ENCODE data around the gene DAW1. TPM values are rescaled to one million over a fixed set of nuclear protein-coding genes. Genes with fewer than 3 reads are reported as not detected.

DAW1 gene
- total RNA-seq, 4 donors from 2014 or later, result not detected

GRCh38 chr2:227903381-227903780 is 31.9 kb downstream of the DAW1 start:
- Histone ChIP-seq H3K36me3 (no peaks in the 10 kb centered on the region), H3K4me3 (replicated peaks in 1 of 3) (no peak overlapping the region), H3K4me1 (no peaks in the 10 kb centered on the region), H3K9me3 (no peaks in the 10 kb centered on the region), H3K27me3 (no peaks in the 10 kb centered on the region), H3K27ac (no peak overlapping the region)
- no peak for TF ChIP-seq POLR2A (IDR thresholded peaks at IDR 0.05)
- no peak for TF ChIP-seq CTCF (IDR thresholded peaks at IDR 0.05)
- no peak for DNase-seq
- intact Hi-C loops (cut with DNase I), result no loop called here
- 59 to 61% methylated on average over 2 of the region's 2 CpGs for WGBS, 2 donors

DNA sequence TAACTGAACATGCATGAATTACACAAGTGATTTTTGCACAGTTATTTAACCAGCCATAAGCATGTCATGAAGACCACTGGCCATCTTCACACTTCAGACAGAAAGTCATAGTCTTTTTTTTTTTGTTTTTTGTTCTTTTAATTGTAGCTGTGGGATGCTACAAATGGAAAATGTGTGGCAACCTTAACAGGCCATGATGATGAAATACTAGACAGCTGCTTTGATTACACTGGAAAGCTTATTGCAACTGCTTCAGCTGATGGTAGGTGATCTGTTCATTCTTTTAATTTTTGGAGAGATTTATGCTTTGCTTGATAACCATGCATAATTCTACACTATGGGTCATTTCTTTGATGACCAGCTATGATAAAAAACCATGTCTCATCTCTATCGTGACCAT is 35.6 kb downstream of the DAW1 start:
- no peaks in the 10 kb centered on the region for H3K4me1 ChIP-seq
- H3K36me3 ChIP-seq, result no peaks in the 10 kb centered on the region
- intact Hi-C loops (cut with DNase I), result no loop called here
- 79 to 85% methylated on average over 1 of the region's 1 CpG for WGBS, 2 donors
- no peak overlapping the region for H3K27ac ChIP-seq
- no peaks in the 10 kb centered on the region for H3K9me3 ChIP-seq
- no peaks in the 10 kb centered on the region for H3K27me3 ChIP-seq
- TF ChIP-seq CTCF (IDR thresholded peaks at IDR 0.05), result no peak
- no peak for TF ChIP-seq POLR2A (IDR thresholded peaks at IDR 0.05)
- H3K4me3 ChIP-seq (replicated peaks in 1 of 3), result no peak overlapping the region
- DNase-seq, result no peak

DNA sequence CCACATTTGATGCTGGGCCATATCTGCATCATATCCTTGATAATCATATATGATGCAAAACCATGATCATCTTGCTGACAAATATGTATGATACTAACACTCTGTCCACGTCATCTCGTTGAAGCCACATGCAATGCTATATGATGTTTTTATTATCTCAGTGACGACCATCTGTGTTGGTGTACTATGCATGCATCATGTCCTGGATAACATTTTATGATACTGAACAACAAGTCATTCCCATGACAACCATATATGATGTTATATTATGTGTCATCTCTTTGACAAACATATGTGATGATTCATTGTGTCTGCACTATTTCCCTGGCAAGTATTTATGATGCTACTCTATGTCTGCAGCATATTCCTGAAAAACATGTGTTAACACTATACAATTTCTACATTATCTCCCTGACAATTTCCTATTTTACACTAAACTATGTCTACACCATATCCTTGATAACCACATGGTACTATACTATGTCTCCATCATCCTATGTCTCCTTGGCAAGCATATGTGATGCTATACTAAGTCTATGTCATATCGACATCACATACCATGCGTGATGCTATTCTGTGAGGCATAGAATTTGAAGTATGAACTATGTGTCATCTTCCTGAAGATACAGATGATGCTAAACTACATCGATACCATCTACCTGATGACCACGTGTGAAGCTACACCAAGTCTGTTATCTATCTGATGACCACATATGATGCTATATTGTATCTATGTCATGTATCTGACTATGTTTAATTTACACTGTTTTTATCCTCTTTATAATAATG is 37.0 kb downstream of the DAW1 start:
- Histone ChIP-seq H3K27ac (no peak overlapping the region), H3K27me3 (no peaks in the 10 kb centered on the region), H3K4me1 (no peaks in the 10 kb centered on the region), H3K36me3 (no peaks in the 10 kb centered on the region), H3K4me3 (replicated peaks in 1 of 3) (no peak overlapping the region), H3K9me3 (no peaks in the 10 kb centered on the region)
- intact Hi-C loops (cut with DNase I), result no loop called here
- TF ChIP-seq CTCF (IDR thresholded peaks at IDR 0.05) (no peak), POLR2A (IDR thresholded peaks at IDR 0.05) (no peak)
- WGBS, 2 donors, result 78% methylated on average over 7 of the region's 7 CpGs
- DNase-seq, result no peak

GRCh38 chr2:227914362-227914761 is 42.9 kb downstream of the DAW1 start:
- no peak for TF ChIP-seq POLR2A (IDR thresholded peaks at IDR 0.05)
- TF ChIP-seq CTCF (IDR thresholded peaks at IDR 0.05), result no peak
- WGBS, 2 donors, result 59 to 64% methylated on average over 2 of the region's 2 CpGs
- no peaks in the 10 kb centered on the region for H3K27me3 ChIP-seq
- no peak for DNase-seq
- no peak overlapping the region for H3K27ac ChIP-seq
- H3K4me1 ChIP-seq, result no peaks in the 10 kb centered on the region
- no peaks in the 10 kb centered on the region for H3K36me3 ChIP-seq
- intact Hi-C loops (cut with DNase I), result no loop called here
- H3K4me3 ChIP-seq (replicated peaks in 1 of 3), result no peak overlapping the region
- H3K9me3 ChIP-seq, result no peaks in the 10 kb centered on the region

GRCh38 chr2:227921648-227922047 is 50.2 kb downstream of the DAW1 start:
- no peaks in the 10 kb centered on the region for H3K27me3 ChIP-seq
- WGBS, 2 donors, result 87 to 91% methylated on average over 4 of the region's 4 CpGs
- H3K4me1 ChIP-seq, result no peaks in the 10 kb centered on the region
- no peak overlapping the region for H3K27ac ChIP-seq
- DNase-seq, result no peak
- TF ChIP-seq POLR2A (IDR thresholded peaks at IDR 0.05) (no peak), CTCF (IDR thresholded peaks at IDR 0.05) (no peak)
- no peaks in the 10 kb centered on the region for H3K36me3 ChIP-seq
- no peak overlapping the region for H3K4me3 ChIP-seq (replicated peaks in 1 of 3)
- intact Hi-C loops (cut with DNase I), result no loop called here
- H3K9me3 ChIP-seq, result no peaks in the 10 kb centered on the region

Measured in thyroid gland (tissue), 4 donors.